OCI-LY7 (cell line): ENCODE measurements around the gene C16orf74. TPM values are rescaled to one million over a fixed set of nuclear protein-coding genes. Genes with fewer than 3 reads are reported as not detected.

Experiments
- BruUV-seq: library from RNA; stranded (reverse); fragments of 400-500 nt; replicated peaks from 2 replicates; lab custom pipeline; 2021; lab: Mats Ljungman, UMichigan
- CTCF ChIA-PET: fragments of 300-600 bp; sonication (Branson Sonifier 250); formaldehyde crosslinking; loops from one replicate; lab custom pipeline; 2022; ENCODE audit warnings: antibody characterized with exemption; ENCODE audit not compliant: unreplicated experiment; lab: Charles Lee
- POLR2A ChIA-PET: fragments of 300-600 bp; sonication (Branson Sonifier 250); formaldehyde crosslinking; loops from one replicate; lab custom pipeline; 2022; ENCODE audit warnings: antibody characterized with exemption; lab: Charles Lee
- DNase-seq: peaks from one replicate; pipeline ENCODE4 v3.0.0-alpha.2; 2015; ENCODE audit warnings: low spot score
- H2AFZ ChIP-seq: fragments of 200-600 bp; sonication (generic), shearing (Covaris generic); 2 replicates; pipeline ENCODE4 v1.6.1; 2014; ENCODE audit warnings: mild to moderate bottlenecking, antibody characterized with exemption, low read length, moderate library complexity
- H3K27ac ChIP-seq: fragments of 200-600 bp; sonication (generic); 2 replicates; pipeline ENCODE4 v1.5.1; 2014; ENCODE audit warnings: mixed run types, low read depth, mild to moderate bottlenecking, moderate library complexity, low read length, inconsistent platforms; ENCODE audit not compliant: poor library complexity, severe bottlenecking
- H3K36me3 ChIP-seq: fragments of 200-600 bp; sonication (generic); 2 replicates; pipeline ENCODE4 v1.6.1; 2014; ENCODE audit warnings: mild to moderate bottlenecking, antibody characterized with exemption, low read length, moderate library complexity, mixed read lengths; ENCODE audit not compliant: insufficient read depth
- H3K4me1 ChIP-seq: fragments of 200-600 bp; sonication (generic); 2 replicates; pipeline ENCODE4 v1.5.1; 2014; ENCODE audit warnings: mild to moderate bottlenecking, low read length; ENCODE audit not compliant: insufficient read depth, poor library complexity, severe bottlenecking
- H3K4me2 ChIP-seq: fragments of 200-600 bp; sonication (generic); 2 replicates; pipeline ENCODE4 v1.6.1; 2014; ENCODE audit warnings: mild to moderate bottlenecking, low read length
- H3K4me3 ChIP-seq: fragments of 200-600 bp; sonication (generic); 2 replicates; pipeline ENCODE4 v1.5.1; 2014; ENCODE audit warnings: mild to moderate bottlenecking, low read depth, low read length; ENCODE audit not compliant: poor library complexity, severe bottlenecking
- H3K79me2 ChIP-seq: fragments of 200-600 bp; sonication (generic); 2 replicates; pipeline ENCODE4 v1.6.1; 2016; ENCODE audit warnings: low read depth, mild to moderate bottlenecking, low read length, moderate library complexity, mixed read lengths; ENCODE audit not compliant: insufficient read depth
- H3K9me2 ChIP-seq: fragments of 200-600 bp; sonication (generic); 2 replicates; pipeline ENCODE4 v1.6.1; 2016; ENCODE audit warnings: mild to moderate bottlenecking, low read length, mixed read lengths; ENCODE audit not compliant: insufficient read depth
- H3K9me3 ChIP-seq: fragments of 200-600 bp; sonication (generic); 2 replicates; pipeline ENCODE4 v1.6.1; 2014; ENCODE audit warnings: mild to moderate bottlenecking, mixed run types, low read length, mixed read lengths
- H4K20me1 ChIP-seq: fragments of 200-600 bp; sonication (generic); 2 replicates; pipeline ENCODE4 v1.6.1; 2014; ENCODE audit warnings: mild to moderate bottlenecking, antibody characterized with exemption, low read length, moderate library complexity, mixed read lengths; ENCODE audit not compliant: insufficient read depth
- EZH2phosphoT487 ChIP-seq: fragments of 200-600 bp; sonication (generic); IDR thresholded peaks from 2 replicates; pipeline ENCODE4 v1.6.1; 2018; ENCODE audit warnings: low read depth, borderline replicate concordance, mild to moderate bottlenecking, mixed run types, antibody characterized with exemption, low read length, moderate library complexity, mixed read lengths
- intact Hi-C: fragments of 100-400 bp; cut with micrococcal nuclease; formaldehyde crosslinking; loops from one replicate; pipeline ENCODE4 v1.10.0; 2022; ENCODE audit not compliant: unreplicated experiment
- total RNA-seq, 2 experiments: library from RNA; depleted of rRNA in 1 of 2; stranded (reverse); fragments of >200 nt in 1 of 2; shearing (Covaris generic) in 1 of 2; gene quantifications; 2 replicates each; pipeline ENCODE4 v1.2.3, GENCODE V29; 2014 to 2022
- TF ChIP-seq, protein P1 (sequence below): fragments of 200-600 bp; sonication (generic); conservative IDR thresholded peaks from 2 replicates; pipeline ENCODE4 v1.5.1; 2014; ENCODE audit warnings: mild to moderate bottlenecking, antibody characterized with exemption, low read length, moderate library complexity, mixed read lengths

The C16orf74 gene
- total RNA-seq, 2 experiments from 2014 or later = 6.8 to 9.7 TPM

DNA sequence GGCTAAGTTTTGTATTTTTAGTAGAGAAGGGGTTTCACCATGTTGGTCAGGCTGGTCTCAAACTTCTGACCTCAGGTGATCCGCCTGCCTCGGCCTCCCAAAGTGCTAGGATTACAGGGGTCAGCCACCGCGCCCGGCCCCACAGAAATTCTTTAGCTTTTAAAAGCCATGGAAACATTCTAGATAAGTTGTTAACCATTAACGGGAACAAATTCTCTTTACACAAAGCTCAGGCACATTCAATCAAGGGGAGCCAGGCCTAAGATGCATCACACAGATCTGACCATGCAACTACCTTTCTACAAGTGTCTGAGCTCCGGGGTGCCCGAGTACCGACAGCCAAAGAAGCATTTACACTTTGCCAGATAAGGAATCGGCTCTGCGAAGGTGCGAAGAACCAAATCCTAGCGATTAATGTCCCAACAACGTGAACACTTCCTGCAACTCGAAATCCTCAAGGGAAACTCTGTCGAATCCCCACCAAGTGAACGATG is 47.4 kb upstream of the C16orf74 start:
- H2AFZ ChIP-seq = no peak overlapping the region
- peaks cover 73% of the 10 kb centered on the region for H3K79me2 ChIP-seq
- no peaks in the 10 kb centered on the region for H3K9me3 ChIP-seq
- H3K4me1 ChIP-seq = peaks cover 23% of the 10 kb centered on the region
- peaks cover 39% of the 10 kb centered on the region for H4K20me1 ChIP-seq
- H3K27ac ChIP-seq = peak overlapping the region; percentile 53
- no TSS peak for BruUV-seq
- H3K9me2 ChIP-seq = no peaks in the 10 kb centered on the region
- intact Hi-C loops = loop anchor here (2.0 kb wide), 1 partner anchor 40 kb away; no protein-coding TSS in a partner anchor
- H3K4me2 ChIP-seq = peak overlapping the region; percentile 93
- ChIA-PET CTCF (no interaction called here), POLR2A (interaction anchor here (0.6 to 0.9 kb wide), 3 partner anchors 9 to 184 kb away, joined by 3 to 5 read pairs (median 3); no protein-coding TSS in a partner anchor)
- H3K4me3 ChIP-seq = peak overlapping the region; percentile 95
- H3K36me3 ChIP-seq = peaks cover 73% of the 10 kb centered on the region
- TF ChIP-seq, protein P1, sequence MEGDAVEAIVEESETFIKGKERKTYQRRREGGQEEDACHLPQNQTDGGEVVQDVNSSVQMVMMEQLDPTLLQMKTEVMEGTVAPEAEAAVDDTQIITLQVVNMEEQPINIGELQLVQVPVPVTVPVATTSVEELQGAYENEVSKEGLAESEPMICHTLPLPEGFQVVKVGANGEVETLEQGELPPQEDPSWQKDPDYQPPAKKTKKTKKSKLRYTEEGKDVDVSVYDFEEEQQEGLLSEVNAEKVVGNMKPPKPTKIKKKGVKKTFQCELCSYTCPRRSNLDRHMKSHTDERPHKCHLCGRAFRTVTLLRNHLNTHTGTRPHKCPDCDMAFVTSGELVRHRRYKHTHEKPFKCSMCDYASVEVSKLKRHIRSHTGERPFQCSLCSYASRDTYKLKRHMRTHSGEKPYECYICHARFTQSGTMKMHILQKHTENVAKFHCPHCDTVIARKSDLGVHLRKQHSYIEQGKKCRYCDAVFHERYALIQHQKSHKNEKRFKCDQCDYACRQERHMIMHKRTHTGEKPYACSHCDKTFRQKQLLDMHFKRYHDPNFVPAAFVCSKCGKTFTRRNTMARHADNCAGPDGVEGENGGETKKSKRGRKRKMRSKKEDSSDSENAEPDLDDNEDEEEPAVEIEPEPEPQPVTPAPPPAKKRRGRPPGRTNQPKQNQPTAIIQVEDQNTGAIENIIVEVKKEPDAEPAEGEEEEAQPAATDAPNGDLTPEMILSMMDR = no peak
- TF ChIP-seq EZH2phosphoT487 = no peak
- no peak for DNase-seq

GRCh38 chr16:85796599-85796998 is 45.7 kb upstream of the C16orf74 start:
- Histone ChIP-seq H3K79me2 (peaks cover 69% of the 10 kb centered on the region), H2AFZ (no peak overlapping the region), H3K9me2 (no peaks in the 10 kb centered on the region), H3K4me3 (no peak overlapping the region), H3K27ac (no peak overlapping the region), H3K9me3 (no peaks in the 10 kb centered on the region), H4K20me1 (peaks cover 34% of the 10 kb centered on the region), H3K36me3 (peaks cover 73% of the 10 kb centered on the region), H3K4me2 (no peak overlapping the region), H3K4me1 (peaks cover 23% of the 10 kb centered on the region)
- TF ChIP-seq EZH2phosphoT487 = no peak
- TF ChIP-seq, protein P1 = no peak
- intact Hi-C loops = no loop called here
- DNase-seq = no peak
- CTCF ChIA-PET = no interaction called here
- no TSS peak for BruUV-seq
- POLR2A ChIA-PET = interaction anchor here (1.6 kb wide), 1 partner anchor 44 kb away, joined by 3 read pairs; no protein-coding TSS in a partner anchor

- no peak for DNase-seq
Measured at GRCh38 chr16:85796152-85796551, 45.3 kb upstream of the C16orf74 start.

More at GRCh38 chr16:85796152-85796551, 45.3 kb upstream of the C16orf74 start:
- no peaks in the 10 kb centered on the region for H3K9me3 ChIP-seq
- no peaks in the 10 kb centered on the region for H3K9me2 ChIP-seq
- H3K4me3 ChIP-seq = no peak overlapping the region
- ChIA-PET CTCF (no interaction called here), POLR2A (interaction anchor here (1.6 kb wide), 1 partner anchor 44 kb away, joined by 3 read pairs; no protein-coding TSS in a partner anchor)
- intact Hi-C loops = no loop called here
- H3K79me2 ChIP-seq = peaks cover 69% of the 10 kb centered on the region
- H3K4me1 ChIP-seq = peaks cover 20% of the 10 kb centered on the region
- peaks cover 30% of the 10 kb centered on the region for H4K20me1 ChIP-seq
- H3K4me2 ChIP-seq = no peak overlapping the region
- TF ChIP-seq, protein P1 = no peak
- TF ChIP-seq EZH2phosphoT487 = no peak
- H2AFZ ChIP-seq = no peak overlapping the region
- H3K27ac ChIP-seq = no peak overlapping the region
- BruUV-seq = no TSS peak
- H3K36me3 ChIP-seq = peaks cover 73% of the 10 kb centered on the region
